Measurements from ENCODE around the gene CLASP1.
A peak's percentile ranks its signal among the peaks of the same experiment; 100 is the strongest.
"Not testable (repeated sequence)": the region's sequence is repeated elsewhere in the genome, so short reads cannot be mapped to it uniquely, and the experiment has no call there.

CLASP1 gene

GRCh38 chr2:121649149-121649595 is at the start of gene CLASP1:
Gene CLASP1, minus strand, starts transcription at chr2:121649462. Its CDS starts 43,567 bp downstream, at chr2:121605895.
- peak; percentile 99 for DNase-seq

DNA sequence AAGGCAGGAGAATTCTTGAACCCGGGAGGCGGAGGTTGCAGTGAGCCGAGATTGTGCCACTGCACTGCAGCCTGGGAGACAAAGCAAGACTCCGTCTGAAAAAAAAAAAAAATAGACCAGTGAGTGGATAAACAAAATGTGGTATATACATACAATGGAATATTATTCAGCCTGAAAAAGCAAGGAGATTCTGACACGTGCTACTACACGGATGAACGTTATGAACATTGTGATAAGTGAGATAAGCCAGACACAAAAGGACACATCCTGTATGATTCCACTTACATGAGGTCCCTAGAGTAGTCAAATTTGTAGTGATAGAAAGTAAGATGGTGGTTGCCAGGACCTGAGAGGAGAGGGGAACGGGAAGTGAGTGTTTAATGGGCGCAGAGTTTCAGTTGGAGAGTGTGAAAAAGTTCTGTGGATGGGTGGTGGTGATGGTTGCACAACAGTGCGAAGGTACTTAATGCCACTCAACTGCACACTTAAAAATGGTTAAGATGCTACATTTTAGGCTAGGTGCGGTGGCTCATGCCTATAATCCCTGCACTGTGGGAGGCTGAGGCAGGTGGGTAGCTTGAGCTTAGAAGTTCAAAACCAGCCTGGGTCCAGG is 49.2 kb upstream of the CLASP1 start:
- DNase-seq, result no peak

DNA sequence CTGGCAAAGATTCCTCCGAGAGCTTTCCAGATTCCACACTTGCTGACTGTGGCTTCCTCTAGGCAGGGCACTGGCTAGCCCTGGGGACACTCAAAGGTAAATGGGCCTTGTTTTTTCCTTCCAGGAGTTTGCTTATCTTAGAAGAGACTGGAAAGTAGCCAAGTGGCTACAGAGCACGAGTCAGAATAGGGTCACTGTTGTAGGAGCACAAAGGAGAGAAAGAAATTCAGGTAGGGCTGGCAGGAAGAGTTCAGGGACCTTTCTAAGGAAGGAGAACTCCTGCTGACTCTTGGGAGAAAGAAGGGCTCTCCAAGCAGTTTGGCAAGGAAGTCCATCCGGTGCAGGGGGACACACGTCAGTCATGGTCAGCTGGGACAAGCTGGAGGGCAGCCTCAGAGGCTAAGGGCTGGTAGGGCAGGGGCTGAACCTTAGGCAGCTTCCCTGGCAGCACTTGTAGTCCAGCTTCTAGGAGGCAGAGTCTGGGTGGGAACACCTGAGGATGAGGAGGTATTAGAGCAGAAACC is 47.9 kb upstream of the CLASP1 start:
- DNase-seq, result no peak

GRCh38 chr2:121696410-121696930 is 47.2 kb upstream of the CLASP1 start:
- no peak for DNase-seq

GRCh38 chr2:121695171-121695451 is 45.8 kb upstream of the CLASP1 start:
- no peak for DNase-seq

GRCh38 chr2:121694398-121695170 is 45.3 kb upstream of the CLASP1 start:
- no peak for DNase-seq

GRCh38 chr2:121690572-121690971 is 41.3 kb upstream of the CLASP1 start:
- DNase-seq, result not testable (repeated sequence)

DNA sequence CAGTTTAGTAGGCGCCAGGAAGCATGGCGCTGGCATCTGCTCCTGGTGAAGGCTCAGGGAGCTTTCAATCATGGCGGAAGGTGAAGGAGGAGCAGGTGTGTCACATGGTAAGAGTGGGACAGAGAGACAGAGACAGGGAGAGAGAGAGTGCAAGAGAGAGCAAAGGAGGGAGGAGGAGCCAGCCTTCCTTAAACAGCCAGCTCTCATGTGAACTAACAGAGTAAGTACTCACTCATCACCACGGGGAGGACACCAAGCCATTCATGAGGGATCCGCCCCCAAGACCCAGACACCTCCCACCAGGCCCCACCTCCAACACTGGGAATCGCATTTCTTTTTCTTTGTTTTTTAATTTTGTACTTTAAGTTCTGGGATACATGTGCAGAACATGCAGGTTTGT is 40.8 kb upstream of the CLASP1 start:
- DNase-seq, result no peak

DNA sequence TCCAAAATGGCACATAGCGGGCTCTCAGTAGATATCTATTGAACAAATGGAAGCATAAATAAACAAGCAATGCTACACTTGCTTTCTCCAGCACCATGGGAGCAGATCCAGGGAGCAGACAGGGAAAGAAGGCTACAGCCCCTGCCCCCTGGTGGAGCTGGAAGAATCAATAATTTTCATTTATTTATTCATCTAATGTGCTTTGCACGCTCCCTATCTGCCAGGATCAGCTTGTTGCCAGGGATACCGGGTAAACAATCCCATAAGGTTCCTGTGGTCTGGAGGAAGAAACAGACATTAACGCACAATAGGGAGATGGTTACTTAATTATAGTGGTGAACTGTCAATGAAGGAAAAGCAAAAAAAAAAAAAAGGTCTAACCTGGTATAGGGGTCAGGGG is 40.1 kb upstream of the CLASP1 start:
- DNase-seq, result peak; percentile 74

- no peak for DNase-seq
Measured at GRCh38 chr2:121688820-121689219, 39.6 kb upstream of the CLASP1 start.

GRCh38 chr2:121686902-121687301 is 37.6 kb upstream of the CLASP1 start:
- DNase-seq, result no peak

GRCh38 chr2:121686218-121686617 is 37.0 kb upstream of the CLASP1 start:
- no peak for DNase-seq

DNA sequence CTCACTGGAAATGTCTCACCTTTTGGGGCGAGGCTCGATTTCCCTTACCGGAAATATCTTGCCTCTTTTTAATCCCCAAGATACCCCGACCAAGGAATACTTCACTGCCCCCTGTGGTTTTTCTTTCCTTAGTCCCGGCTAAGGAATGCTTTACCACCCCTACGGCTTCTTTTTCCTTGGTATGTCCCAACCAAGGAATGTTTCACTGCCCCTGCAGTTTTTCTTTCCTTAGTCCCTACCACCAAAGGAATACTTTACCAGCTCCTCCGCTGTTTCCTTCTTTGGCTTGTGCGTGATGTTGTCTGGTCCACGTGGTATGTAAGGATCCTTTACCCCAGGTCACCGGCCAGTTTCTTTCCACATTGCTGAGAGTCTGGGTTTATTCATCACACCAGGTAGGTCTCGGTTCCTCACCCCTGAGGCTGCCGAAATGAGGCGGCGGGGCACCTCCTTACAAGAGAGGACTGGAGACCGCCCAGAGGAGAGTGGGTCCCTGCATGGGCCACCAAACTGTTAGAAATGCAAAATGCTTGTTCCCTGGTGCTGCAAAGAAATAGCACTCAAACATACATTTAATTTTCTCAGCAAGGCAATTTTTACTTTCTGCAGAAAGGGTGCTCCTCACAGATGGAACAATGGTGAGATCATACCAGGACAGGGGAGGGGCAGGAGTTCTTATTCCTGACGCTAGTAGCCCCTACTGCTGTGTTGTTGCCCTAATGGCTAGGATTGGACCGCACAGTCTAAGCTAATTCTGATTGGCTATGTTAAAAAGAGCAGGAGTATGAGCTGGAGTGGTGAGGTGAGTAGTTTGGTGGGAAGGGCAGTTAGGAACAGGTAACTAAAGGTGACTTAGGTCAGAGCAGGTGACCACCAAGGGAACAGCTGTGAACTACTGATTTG is 33.4 kb upstream of the CLASP1 start:
- no peak for DNase-seq

GRCh38 chr2:121677855-121678254 is 28.6 kb upstream of the CLASP1 start:
- DNase-seq, result no peak

DNA sequence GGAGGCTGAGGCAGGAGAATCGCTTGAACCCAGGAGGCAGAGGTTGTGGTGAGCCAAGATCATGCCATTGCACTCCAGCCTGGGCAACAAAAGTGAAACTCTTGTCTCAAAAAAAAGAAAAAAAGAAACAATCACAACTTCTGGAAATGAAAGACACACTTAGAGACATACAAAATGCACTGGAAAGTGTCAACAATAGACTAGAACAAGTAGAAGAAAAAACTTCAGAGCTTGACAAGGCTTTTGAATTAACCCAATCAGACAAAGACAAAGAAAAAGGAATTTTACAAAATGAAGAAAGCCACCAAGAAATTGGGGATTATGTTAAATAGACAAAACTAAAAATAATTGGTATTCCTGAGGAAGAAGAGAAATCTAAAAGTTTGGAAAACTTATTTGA is 22.4 kb upstream of the CLASP1 start:
- DNase-seq, result not testable (repeated sequence)

DNA sequence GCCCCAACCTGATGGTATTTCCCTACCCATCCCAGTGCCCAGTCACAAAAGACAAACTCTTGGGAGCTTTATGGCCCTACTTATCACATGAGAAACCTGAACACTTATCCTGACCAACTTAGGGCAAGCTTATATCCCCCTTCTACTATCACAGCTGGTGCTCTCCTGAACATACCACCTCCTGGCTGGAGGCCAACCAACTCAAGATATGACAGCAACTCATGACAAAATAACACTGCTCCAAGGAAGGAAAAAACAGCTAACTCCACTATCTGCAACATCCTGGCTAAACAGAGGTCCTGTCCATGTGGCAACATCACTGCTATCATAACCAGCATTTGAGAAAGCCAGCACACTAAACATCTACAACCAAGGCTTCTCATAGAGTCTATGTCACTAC is 20.9 kb upstream of the CLASP1 start:
- no peak for DNase-seq

- no peak for DNase-seq
Measured at GRCh38 chr2:121667618-121668017, 18.4 kb upstream of the CLASP1 start.

DNA sequence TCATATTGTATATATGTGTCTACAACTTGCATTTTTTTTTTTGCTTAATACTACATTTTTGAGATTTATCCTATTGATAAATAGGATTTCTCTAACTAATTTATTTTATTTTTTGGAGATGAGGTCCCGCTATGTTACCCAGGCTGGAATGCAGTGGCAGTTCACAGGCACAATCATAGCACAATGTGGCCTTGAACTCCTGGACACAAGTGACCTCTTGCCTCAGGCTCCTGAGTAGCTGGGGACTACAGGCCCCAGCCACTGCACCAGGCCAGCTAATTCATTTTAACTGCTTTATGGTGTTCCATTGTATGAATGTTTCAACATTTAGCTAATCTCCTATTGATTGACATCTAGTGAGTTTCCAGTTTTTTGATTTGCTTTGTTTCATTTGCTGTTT is 16.8 kb upstream of the CLASP1 start:
- DNase-seq, result no peak

DNA sequence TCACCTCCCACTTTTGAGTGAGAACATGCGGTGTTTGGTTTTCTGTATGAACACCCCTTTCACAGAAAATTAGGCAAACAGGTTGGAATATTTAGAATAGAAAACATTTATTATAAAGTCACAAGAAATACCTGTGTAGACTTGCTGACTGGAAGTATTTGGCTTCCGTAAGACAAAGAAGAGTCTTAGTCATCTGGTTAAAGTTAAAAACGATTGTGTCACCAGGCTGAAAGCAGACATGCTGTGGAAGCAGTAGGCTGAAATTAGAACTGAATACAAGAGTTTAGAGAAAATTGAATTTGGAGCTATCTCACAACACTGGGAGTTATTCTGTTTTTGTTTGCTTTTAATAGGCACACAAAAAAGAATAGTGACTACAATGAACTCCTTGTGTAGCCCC is 16.2 kb upstream of the CLASP1 start:
- DNase-seq, result no peak

- peak; percentile 6 for DNase-seq
Measured at GRCh38 chr2:121664713-121665112, 15.5 kb upstream of the CLASP1 start.

- DNase-seq, result no peak
Measured at GRCh38 chr2:121664086-121664485, 14.8 kb upstream of the CLASP1 start.

GRCh38 chr2:121663434-121663833 is 14.2 kb upstream of the CLASP1 start:
- DNase-seq, result no peak

DNA sequence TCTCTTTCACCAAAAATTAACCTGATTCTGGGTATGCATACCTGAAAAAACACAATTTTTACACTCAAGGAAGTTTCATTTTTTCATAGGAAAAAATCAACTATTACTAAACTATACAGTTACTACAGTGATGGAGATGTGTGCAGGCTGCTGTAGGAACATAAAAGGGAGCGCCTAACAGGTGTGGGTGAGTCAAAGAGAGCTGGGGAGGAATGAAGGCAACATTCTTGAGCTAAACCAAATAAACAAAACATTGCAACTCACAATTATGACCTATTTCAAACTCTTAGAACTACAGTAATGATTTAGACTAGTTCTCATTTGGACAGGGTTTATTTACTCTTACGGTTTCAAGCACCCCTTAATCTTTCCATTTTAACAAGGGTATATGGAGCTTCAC is 13.4 kb upstream of the CLASP1 start:
- DNase-seq, result no peak
